ENCODE data around the gene EEF2. TPM values are rescaled to one million over a fixed set of nuclear protein-coding genes. Genes with fewer than 3 reads are reported as not detected.

Gene EEF2
- total and polyA plus RNA-seq, 2 donors (not counting 1 experiment from before 2014, with no cell fraction given), result 1,449 to 3,167 TPM

- ChIA-PET CTCF (interaction anchor here (0.6 to 5.5 kb wide), 19 partner anchors 11 to 389 kb away, joined by 3 to 50 read pairs (median 5); partner anchors contain the start of genes DAPK3, MRPL54 and PIAS4), POLR2A (interaction anchor here (0.6 to 2.7 kb wide), 9 partner anchors 15 to 224 kb away, joined by 3 to 20 read pairs (median 8); partner anchors contain the start of genes DAPK3, MRPL54, PIAS4 and ZBTB7A)
- Histone ChIP-seq H4K20me1 (ENCODE audit: control insufficient read depth, insufficient read depth, low read length, poor library complexity, severe bottlenecking) (peaks cover 38% of the 10 kb centered on the region), H3K27me3 (replicated peaks in 1 of 4; ENCODE audit: control extremely low read depth in 1 of 4, control insufficient read depth in 3 of 4, insufficient read depth in 4 of 4, low read length in 3 of 4) (no peaks in the 10 kb centered on the region), H3K36me3 (replicated peaks in 1 of 2; ENCODE audit: control extremely low read depth in 1 of 2, control insufficient read depth in 1 of 2, extremely low read depth in 1 of 2, insufficient read depth in 2 of 2, low read length in 1 of 2) (peaks cover 0 to 30% of the 10 kb centered on the region in 2 experiments), H3K4me3 (ENCODE audit: control extremely low read depth in 1 of 5, extremely low read depth in 1 of 5, insufficient read depth in 1 of 5, low read depth in 2 of 5, low read length in 4 of 5) (peak overlapping the region; percentile 66 to 93 (median 75)), H3K4me1 (ENCODE audit: control insufficient read depth in 2 of 2, insufficient read depth in 2 of 2, low read length in 2 of 2) (peaks cover 40 to 61% of the 10 kb centered on the region in 2 donors), H3K27ac (ENCODE audit: low read length in 2 of 2) (peak overlapping the region; percentile 63 to 67), H2AFZ (ENCODE audit: insufficient read depth, low read depth, low read length, poor library complexity, severe bottlenecking) (peak overlapping the region; percentile 52), H3K79me2 (ENCODE audit: control insufficient read depth, insufficient read depth, low read length) (peaks cover 38% of the 10 kb centered on the region), H3K9ac (ENCODE audit: low read length) (peak overlapping the region; percentile 80), H3K9me3 (ENCODE audit: control extremely low read depth in 1 of 3, control insufficient read depth in 2 of 3, insufficient read depth in 1 of 3, low read length in 2 of 3) (peaks cover 0 to 7% (median 0%) of the 10 kb centered on the region in 3 donors), H3K4me2 (replicated peaks; ENCODE audit: low read depth, low read length, poor library complexity, severe bottlenecking) (peak overlapping the region; percentile 76)
- ATAC-seq (ENCODE audit: low read depth) (peak; percentile 15), DNase-seq (peak; percentile 86)
- H3K27me3 Mint-ChIP-seq, result no peaks in the 10 kb centered on the region
- TF ChIP-seq CTCF (IDR thresholded peaks at IDR 0.05) (peak; percentile 76), EZH2 (IDR thresholded peaks at IDR 0.05; ENCODE audit: borderline replicate concordance, insufficient read depth, low read depth, low read length, poor library complexity, severe bottlenecking) (no peak)
- intact Hi-C loops (cut with micrococcal nuclease), result loop anchor here (1.0 to 5.0 kb wide), 7 partner anchors 136 to 486 kb away; partner anchors contain the start of genes APBA3, HDGFL2, MAP2K2 and MRPL54
- H3K4me1 Mint-ChIP-seq, result peaks cover 64% of the 10 kb centered on the region
- under 1% methylated on average over 10 of the region's 21 CpGs for WGBS (ENCODE audit: insufficient coverage)
- no peaks in the 10 kb centered on the region for H3K9me3 Mint-ChIP-seq (ENCODE audit: insufficient read depth)
- peak overlapping the region; percentile 98 for H3K4me3 Mint-ChIP-seq
- H3K27ac Mint-ChIP-seq, result peak overlapping the region; percentile 96
Observed at GRCh38 chr19:3986260-3987041, 1.2 kb upstream of the EEF2 start.
